Testis (tissue), 3 donors: ENCODE measurements around the gene NCOA4. TPM values are rescaled to one million over a fixed set of nuclear protein-coding genes. Genes with fewer than 3 reads are reported as not detected.
"Not testable (repeated sequence)": the region's sequence is repeated elsewhere in the genome, so short reads cannot be mapped to it uniquely, and the experiment has no call there.

Experiments used
- DNase-seq: peaks from one replicate; pipeline ENCODE4 v3.0.0-alpha.2; 2019
- H3K27ac ChIP-seq, 2 donors: fragments of 200-600 bp; sonication (generic); one replicate each; pipeline ENCODE4 v1.5.1; 2019
- H3K27me3 ChIP-seq: fragments of 200-600 bp; sonication (generic); one replicate; pipeline ENCODE4 v1.5.1; 2019
- H3K36me3 ChIP-seq: fragments of 200-600 bp; sonication (generic); one replicate; pipeline ENCODE4 v1.5.1; 2017; ENCODE audit warnings: low read depth; ENCODE audit errors: missing control alignments
- H3K4me1 ChIP-seq: fragments of 200-600 bp; sonication (generic); one replicate; pipeline ENCODE4 v1.5.1; 2019
- H3K4me3 ChIP-seq, 2 donors: fragments of 200-600 bp; sonication (generic); one replicate each; pipeline ENCODE4 v1.5.1; 2017 to 2019
- H3K9me3 ChIP-seq: fragments of 200-600 bp; sonication (generic); one replicate; pipeline ENCODE4 v1.5.1; 2017
- POLR2A ChIP-seq: fragments of 450-650 bp; IDR thresholded peaks from one replicate; pipeline ENCODE4 v1.6.1; 2017; ENCODE audit warnings: antibody characterized with exemption, mild to moderate bottlenecking, moderate library complexity
- WGBS, 2 donors: methylation state at CpG; one replicate each; pipeline ENCODE4 v1.1.5; 2018; 5-methylcytosine and 5-hydroxymethylcytosine counted together
- intact Hi-C: fragments of 100-400 bp; cut with DNase I; formaldehyde crosslinking; loops from one replicate; pipeline ENCODE4 v1.15.1; 2023; ENCODE audit warnings: low total_unique reads
- polyA plus RNA-seq: library from polyadenylated mRNA; stranded (reverse); fragments of 350-450 nt; fragmentation: Illumina TruSeq; extraction: RNeasy Lipid Tissue Mini Kit (QIAGEN cat#74804); gene quantifications from one replicate; pipeline ENCODE4 v1.2.3, GENCODE V29; 2014; ENCODE audit warnings: low read depth, low replicate concordance; ENCODE audit not compliant: insufficient read depth
- total RNA-seq, 2 donors: library from RNA; depleted of rRNA; stranded (reverse); fragments of >200 nt; gene quantifications; one replicate each; pipeline ENCODE4 v1.2.3, GENCODE V29; 2016
- TF ChIP-seq, protein P1 (sequence below), 3 experiments: fragments of 450-650 bp in 2 of 3; fragments of 200-600 bp in 1 of 3; sonication (generic) in 1 of 3; IDR thresholded peaks; one replicate each; pipeline ENCODE4 v1.5.1; 2016 to 2019; ENCODE audit warnings: antibody characterized with exemption in 3 of 3, mild to moderate bottlenecking in 2 of 3, moderate library complexity in 1 of 3

Gene NCOA4
- total and polyA plus RNA-seq, 3 donors from 2014 or later: 64.4 to 90.8 (median 76.0) TPM

DNA sequence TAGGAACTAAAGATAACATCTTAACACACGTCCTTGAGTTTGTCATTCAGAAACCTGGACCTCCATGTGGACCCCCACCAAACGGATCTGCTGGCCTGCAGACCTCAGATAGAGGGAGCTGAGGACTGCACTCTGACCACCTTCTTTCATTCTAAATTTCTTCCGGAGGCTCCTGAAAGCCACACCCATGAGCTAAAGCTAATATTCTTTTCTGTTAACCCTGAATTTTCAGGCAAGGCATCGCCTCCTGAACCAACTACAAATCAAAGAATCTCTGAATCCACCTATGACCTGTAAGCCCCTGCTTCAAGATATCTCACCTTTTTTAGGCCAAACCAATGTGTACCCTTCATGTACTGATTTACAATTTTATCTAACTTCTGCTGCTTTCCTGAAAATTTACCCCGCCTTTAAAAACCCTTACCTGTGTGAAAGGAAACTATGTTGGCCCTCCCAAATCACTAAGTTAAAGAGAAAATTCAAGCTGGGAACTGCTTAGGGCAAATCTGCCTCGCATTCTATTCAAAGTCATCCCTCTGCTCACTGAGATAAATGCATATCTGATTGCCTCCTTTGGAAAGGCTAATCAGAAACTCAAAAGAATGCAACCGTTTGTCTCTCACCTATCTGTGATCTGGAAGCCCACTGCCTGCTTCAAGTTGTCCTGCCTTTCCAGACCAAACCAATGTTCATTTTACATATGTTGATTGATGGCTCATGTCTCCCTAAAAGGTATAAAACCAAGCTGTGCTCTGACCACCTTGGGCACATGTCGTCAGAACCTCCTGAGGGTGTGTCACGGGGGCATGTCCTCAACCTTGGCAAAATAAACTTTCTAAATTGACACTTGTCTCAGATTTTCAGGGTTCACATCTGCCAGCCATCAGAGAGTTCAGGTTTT, 23.4 kb upstream of the NCOA4 start:
- H3K4me1 ChIP-seq: no peaks in the 10 kb centered on the region
- H3K27ac ChIP-seq: no peak overlapping the region
- intact Hi-C loops: no loop called here
- H3K27me3 ChIP-seq: no peaks in the 10 kb centered on the region
- TF ChIP-seq, protein P1, sequence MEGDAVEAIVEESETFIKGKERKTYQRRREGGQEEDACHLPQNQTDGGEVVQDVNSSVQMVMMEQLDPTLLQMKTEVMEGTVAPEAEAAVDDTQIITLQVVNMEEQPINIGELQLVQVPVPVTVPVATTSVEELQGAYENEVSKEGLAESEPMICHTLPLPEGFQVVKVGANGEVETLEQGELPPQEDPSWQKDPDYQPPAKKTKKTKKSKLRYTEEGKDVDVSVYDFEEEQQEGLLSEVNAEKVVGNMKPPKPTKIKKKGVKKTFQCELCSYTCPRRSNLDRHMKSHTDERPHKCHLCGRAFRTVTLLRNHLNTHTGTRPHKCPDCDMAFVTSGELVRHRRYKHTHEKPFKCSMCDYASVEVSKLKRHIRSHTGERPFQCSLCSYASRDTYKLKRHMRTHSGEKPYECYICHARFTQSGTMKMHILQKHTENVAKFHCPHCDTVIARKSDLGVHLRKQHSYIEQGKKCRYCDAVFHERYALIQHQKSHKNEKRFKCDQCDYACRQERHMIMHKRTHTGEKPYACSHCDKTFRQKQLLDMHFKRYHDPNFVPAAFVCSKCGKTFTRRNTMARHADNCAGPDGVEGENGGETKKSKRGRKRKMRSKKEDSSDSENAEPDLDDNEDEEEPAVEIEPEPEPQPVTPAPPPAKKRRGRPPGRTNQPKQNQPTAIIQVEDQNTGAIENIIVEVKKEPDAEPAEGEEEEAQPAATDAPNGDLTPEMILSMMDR (IDR thresholded peaks at IDR 0.05): no peak
- no peak for TF ChIP-seq POLR2A
- 62 to 68% methylated on average over 9 of the region's 9 CpGs for WGBS, 2 donors
- no peak overlapping the region for H3K4me3 ChIP-seq
- no peaks in the 10 kb centered on the region for H3K36me3 ChIP-seq
- no peak for DNase-seq
- H3K9me3 ChIP-seq: no peaks in the 10 kb centered on the region

GRCh38 chr10:46052791-46053375, 22.5 kb upstream of the NCOA4 start:
- no peak overlapping the region for H3K4me3 ChIP-seq
- intact Hi-C loops: no loop called here
- TF ChIP-seq POLR2A: no peak
- TF ChIP-seq, protein P1 (IDR thresholded peaks at IDR 0.05): no peak
- H3K36me3 ChIP-seq: no peaks in the 10 kb centered on the region
- WGBS, 2 donors: 92 to 95% methylated on average over 6 of the region's 6 CpGs
- no peaks in the 10 kb centered on the region for H3K9me3 ChIP-seq
- no peaks in the 10 kb centered on the region for H3K27me3 ChIP-seq
- DNase-seq: no peak
- H3K27ac ChIP-seq: no peak overlapping the region
- no peaks in the 10 kb centered on the region for H3K4me1 ChIP-seq

GRCh38 chr10:46052057-46052790, 21.8 kb upstream of the NCOA4 start:
- WGBS, 2 donors: 68 to 69% methylated on average over 7 of the region's 7 CpGs
- Histone ChIP-seq H3K27ac (no peak overlapping the region), H3K9me3 (no peaks in the 10 kb centered on the region), H3K4me3 (no peak overlapping the region), H3K4me1 (no peaks in the 10 kb centered on the region), H3K36me3 (no peaks in the 10 kb centered on the region), H3K27me3 (no peaks in the 10 kb centered on the region)
- TF ChIP-seq POLR2A: no peak
- TF ChIP-seq, protein P1 (IDR thresholded peaks at IDR 0.05): no peak
- intact Hi-C loops: no loop called here
- DNase-seq: no peak

DNA sequence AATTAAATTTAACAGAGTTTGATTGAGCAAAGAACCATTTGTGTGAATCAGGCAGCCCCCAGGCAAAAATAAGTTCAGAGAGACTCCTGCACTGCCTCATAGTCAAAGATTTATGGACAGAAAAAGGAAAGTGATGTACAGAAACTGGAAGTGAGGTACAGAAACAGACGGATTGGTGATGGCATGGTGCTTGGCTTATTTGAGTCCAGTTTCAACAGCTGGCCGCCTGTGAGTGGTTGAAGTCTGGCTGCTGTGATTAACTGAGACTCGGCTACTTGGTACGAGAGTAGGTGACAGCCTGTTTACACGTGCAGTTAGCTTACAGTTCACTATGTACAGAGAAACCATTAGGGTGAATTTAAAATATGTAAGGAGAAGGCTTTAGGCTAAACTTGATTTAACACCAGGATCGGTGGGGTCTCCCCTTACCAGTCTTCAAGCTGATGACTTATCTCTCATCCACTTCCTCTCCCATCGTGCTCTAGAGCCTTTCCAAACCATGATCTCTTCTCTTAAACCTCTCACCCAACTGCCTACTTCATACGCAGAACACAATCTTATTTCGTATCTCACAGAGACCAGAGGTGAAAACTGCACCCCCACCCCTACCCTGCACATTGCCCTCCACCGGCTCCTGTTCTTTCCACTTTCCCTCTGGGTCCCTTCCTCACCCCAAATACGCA, 20.7 kb upstream of the NCOA4 start:
- WGBS, 2 donors: 63 to 81% methylated on average over 11 of the region's 11 CpGs
- Histone ChIP-seq H3K36me3 (no peaks in the 10 kb centered on the region), H3K27me3 (no peaks in the 10 kb centered on the region), H3K4me1 (no peaks in the 10 kb centered on the region), H3K4me3 (no peak overlapping the region), H3K9me3 (no peaks in the 10 kb centered on the region), H3K27ac (no peak overlapping the region)
- TF ChIP-seq, protein P1 (IDR thresholded peaks at IDR 0.05): no peak
- no peak for TF ChIP-seq POLR2A
- no peak for DNase-seq
- intact Hi-C loops: no loop called here

- H3K36me3 ChIP-seq, H3K4me1 ChIP-seq, DNase-seq, H3K27me3 ChIP-seq, H3K27ac ChIP-seq, intact Hi-C loops, H3K9me3 ChIP-seq, H3K4me3 ChIP-seq: not testable (repeated sequence)
- WGBS, 2 donors: 64 to 81% methylated on average over 11 of the region's 11 CpGs
Observed at GRCh38 chr10:46049497-46049831, 19.0 kb upstream of the NCOA4 start.
